GM19395 (cell line): ENCODE data around the gene TMEM271.

Experiments
- ATAC-seq: cut with Tn5 transposase; IDR thresholded peaks from one replicate; pipeline ENCODE4 v1.9.1; 2021; ENCODE audit warnings: mild to moderate bottlenecking, moderate library complexity; ENCODE audit not compliant: unreplicated experiment

The TMEM271 gene

DNA sequence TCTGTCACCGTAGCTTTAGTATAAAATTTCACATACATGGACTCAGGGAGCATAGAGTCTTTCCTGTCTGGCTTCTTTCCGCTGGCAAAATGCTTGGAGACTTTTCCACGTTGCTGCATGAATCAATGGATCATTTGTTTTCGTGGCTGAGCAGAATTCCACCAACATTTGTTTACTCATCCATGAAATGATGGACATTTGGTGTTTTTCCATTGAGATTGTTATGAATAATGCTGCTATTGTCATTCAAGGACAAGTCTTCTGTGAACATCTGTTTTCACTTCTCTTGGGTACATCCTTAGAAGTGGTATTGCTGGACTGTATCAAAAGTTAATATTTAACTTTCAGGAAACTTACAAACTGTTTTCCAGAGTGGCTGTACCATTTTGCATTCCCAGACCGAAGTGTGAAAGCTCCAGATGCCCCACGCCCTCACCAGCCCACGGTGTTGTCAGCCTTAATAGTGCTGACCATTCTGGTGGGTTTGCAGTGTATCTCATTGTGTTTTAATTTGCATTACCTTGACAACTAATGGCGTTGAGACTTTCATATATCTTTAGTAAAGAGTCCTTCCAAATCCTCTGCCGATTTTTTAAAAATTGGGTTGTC lies 5.8 kb upstream of the TMEM271 start:
- no peak for ATAC-seq

- ATAC-seq = no peak
These were observed 5.1 kb upstream of the TMEM271 start for GRCh38 chr4:581181-581580.

DNA sequence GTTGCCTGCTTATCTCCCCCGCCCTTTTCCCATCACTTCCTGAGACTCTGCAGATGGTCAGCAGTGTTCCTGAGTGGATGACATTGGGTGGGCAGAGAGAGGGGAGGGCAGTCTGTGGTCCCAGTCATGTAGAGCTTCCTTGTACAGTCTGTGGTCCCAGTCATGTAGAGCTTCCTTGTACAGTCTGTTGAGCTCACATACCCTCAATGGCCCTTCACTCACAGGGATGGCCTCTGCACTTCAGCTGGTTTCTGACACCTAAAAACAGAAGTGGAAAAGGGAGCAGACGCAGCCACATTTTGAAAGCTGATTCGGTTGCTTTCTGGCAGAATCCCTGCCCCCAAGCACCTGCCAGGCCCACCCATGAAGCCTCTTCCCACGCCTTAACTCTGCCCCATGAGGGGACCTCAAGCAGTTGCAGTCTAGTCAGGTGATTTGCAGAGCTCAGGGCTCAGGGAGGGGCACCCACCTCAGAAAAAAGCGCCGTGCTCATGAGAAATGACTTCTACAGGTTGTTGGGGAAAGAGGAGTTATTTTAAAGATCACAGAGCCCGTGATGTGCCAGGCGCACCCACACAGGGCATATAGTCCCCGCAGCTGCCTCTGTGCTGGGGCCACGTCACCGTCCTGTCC lies 3.6 kb upstream of the TMEM271 start:
- no peak for ATAC-seq

- no peak for ATAC-seq
These were observed 2.7 kb upstream of the TMEM271 start for GRCh38 chr4:578451-579443.

- ATAC-seq = no peak
These were observed 1.7 kb upstream of the TMEM271 start for GRCh38 chr4:577499-578450.

GRCh38 chr4:576991-577498 lies 950 bp upstream of the TMEM271 start:
- no peak for ATAC-seq

GRCh38 chr4:575281-576141 lies 584 bp downstream of the TMEM271 start:
- no peak for ATAC-seq

GRCh38 chr4:574346-575161 lies 1.5 kb downstream of the TMEM271 start:
- no peak for ATAC-seq

- ATAC-seq = no peak
These were observed 2.8 kb downstream of the TMEM271 start for GRCh38 chr4:573122-573892.

GRCh38 chr4:572594-572993 lies 3.5 kb downstream of the TMEM271 start:
- ATAC-seq = no peak

- ATAC-seq = no peak
These were observed 4.1 kb downstream of the TMEM271 start for GRCh38 chr4:571838-572572.

- ATAC-seq = no peak
These were observed 5.3 kb downstream of the TMEM271 start for GRCh38 chr4:570754-571153.

GRCh38 chr4:569958-570667 lies 6.0 kb downstream of the TMEM271 start:
- no peak for ATAC-seq

DNA sequence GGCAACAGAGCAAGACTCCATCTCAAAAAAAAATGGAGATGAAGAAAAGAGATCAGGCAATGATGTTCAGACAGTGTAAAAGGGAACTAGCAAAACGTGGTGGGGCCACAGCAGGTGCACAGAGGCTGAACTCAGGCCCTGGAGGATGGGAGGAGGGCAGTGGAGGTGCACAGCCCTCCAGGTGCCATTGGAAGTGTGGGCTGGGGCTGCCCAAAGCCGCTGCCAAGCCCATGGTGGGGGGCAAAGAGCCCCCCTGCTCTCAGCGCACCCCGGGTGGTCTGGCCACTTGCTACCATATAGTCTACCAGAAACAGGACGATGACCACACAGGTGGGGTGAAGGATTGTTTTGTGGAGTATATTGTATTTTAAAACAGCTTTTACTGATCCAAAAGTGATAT lies 7.1 kb downstream of the TMEM271 start:
- no peak for ATAC-seq

GRCh38 chr4:568351-568652 lies 7.8 kb downstream of the TMEM271 start:
- ATAC-seq = no peak

DNA sequence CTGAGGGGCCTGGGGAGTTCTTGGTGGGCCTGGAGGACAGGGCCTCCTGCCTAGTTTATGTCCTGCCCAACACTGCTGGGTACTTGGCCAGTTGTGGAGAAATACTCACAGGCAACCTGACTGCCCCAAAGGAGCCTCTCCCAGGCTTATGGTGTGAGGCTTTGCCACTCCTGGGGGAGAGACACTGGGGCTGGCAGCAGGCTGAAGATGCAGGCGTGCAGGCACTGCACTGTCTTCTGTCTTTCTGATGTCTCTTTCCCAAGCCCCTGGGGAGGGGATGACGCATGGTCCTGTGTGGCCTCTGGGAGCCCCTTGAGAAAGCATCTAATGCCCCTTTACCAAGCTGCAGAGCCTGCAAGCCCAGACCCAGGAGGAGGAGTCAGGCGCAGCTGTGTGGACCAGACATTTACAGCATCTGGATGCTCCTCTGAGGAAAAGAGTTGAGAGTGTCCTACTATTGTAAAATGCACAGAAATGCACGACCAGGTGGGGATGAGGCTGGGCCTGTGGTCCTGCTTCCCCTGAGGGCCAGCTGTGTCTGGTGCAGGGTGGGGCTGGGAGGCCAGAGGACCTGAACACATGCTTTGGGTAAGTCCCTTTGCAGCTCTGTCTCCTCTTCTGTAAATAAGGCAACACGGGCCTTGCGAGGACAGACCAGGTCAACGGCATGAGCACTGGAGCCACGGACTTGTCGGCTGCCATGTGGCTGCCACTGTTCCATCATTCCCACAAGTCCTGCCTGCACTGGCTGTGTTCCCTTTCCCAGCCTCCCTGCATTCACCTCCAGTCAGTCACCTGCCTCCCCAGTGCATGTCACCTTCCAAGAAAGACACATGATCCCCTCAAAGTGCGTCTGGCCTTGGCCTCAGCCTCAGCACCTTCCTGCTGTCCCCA lies 8.4 kb downstream of the TMEM271 start:
- no peak for ATAC-seq
